Measurements from ENCODE around the gene SYT12. TPM values are rescaled to one million over a fixed set of nuclear protein-coding genes. Genes with fewer than 3 reads are reported as not detected.

SYT12 gene
- total RNA-seq, 1 experiment from 2014 or later, result 11.1 TPM

DNA sequence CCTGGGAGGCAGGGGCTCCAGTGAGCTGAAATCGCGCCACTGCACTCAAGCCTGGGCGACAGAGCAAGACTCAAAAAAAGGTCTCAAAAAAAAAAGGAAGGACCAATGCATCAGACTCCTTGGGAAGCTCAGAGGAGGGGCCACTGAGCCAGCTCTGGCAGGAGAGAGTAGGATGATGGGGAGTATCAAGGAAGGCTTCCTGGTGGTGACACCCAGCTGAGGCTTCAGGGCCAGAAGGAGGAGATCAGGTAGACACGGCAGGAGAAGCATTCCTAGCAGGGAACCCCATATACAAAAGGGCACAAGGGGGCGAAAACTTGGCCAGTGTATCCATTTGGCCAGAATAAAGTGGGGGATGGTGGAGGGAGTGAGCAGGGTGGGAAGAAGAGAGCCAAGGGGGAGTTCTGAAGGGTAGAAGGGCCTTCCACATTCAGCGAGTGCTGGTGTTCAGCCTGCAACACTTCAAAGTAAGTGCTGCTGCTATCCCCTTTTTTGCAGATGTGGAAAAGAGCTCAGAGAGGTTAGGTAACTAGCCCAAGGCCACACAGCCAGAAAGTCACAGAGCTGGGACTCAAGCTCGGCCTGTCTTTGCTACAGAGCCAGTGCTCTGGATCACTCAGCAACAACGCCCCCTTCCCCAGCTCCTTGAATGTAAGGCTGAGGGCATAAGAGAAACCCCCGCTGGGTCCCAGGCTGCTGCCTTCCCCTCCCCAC, 28.4 kb downstream of the SYT12 start:
- Histone ChIP-seq H3K4me2 (no peak overlapping the region), H3K4me1 (replicated peaks; ENCODE audit: insufficient read depth) (peaks cover 31% of the 10 kb centered on the region), H3F3A (ENCODE audit: insufficient read depth, low read depth) (peaks cover 35% of the 10 kb centered on the region), H3K79me2 (ENCODE audit: low read depth) (peaks cover 3% of the 10 kb centered on the region; the same call in 1 of the 2 replicates), H3K9me2 (ENCODE audit: insufficient read depth) (no peaks in the 10 kb centered on the region), H3K36me3 (ENCODE audit: low read depth) (no peaks in the 10 kb centered on the region), H2AFZ (no peak overlapping the region), H4K20me1 (ENCODE audit: insufficient read depth) (no peaks in the 10 kb centered on the region), H3K27me3 (ENCODE audit: insufficient read depth, low read depth) (no peaks in the 10 kb centered on the region), H3K9me3 (ENCODE audit: insufficient read depth, low read depth) (no peaks in the 10 kb centered on the region), H3K4me3 (no peak overlapping the region), H3K27ac (no peak overlapping the region)
- CTCF ChIA-PET, result no interaction called here
- DNase-seq, result peak in 1 of 2 experiments; percentile 34
- BruUV-seq (replicated peaks), result no TSS peak
- intact Hi-C loops (cut with micrococcal nuclease; ENCODE audit: unreplicated experiment), result loop anchor here (10.0 kb wide), 2 partner anchors 207 to 357 kb away; partner anchors contain the start of gene RCE1
- no peak for TF ChIP-seq EZH2 (IDR thresholded peaks at IDR 0.05; ENCODE audit: low read depth)
- TF ChIP-seq, protein P1, sequence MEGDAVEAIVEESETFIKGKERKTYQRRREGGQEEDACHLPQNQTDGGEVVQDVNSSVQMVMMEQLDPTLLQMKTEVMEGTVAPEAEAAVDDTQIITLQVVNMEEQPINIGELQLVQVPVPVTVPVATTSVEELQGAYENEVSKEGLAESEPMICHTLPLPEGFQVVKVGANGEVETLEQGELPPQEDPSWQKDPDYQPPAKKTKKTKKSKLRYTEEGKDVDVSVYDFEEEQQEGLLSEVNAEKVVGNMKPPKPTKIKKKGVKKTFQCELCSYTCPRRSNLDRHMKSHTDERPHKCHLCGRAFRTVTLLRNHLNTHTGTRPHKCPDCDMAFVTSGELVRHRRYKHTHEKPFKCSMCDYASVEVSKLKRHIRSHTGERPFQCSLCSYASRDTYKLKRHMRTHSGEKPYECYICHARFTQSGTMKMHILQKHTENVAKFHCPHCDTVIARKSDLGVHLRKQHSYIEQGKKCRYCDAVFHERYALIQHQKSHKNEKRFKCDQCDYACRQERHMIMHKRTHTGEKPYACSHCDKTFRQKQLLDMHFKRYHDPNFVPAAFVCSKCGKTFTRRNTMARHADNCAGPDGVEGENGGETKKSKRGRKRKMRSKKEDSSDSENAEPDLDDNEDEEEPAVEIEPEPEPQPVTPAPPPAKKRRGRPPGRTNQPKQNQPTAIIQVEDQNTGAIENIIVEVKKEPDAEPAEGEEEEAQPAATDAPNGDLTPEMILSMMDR (conservative IDR thresholded peaks at IDR 0.05), result no peak
- POLR2A ChIA-PET (ENCODE audit: unreplicated experiment), result no interaction called here

DNA sequence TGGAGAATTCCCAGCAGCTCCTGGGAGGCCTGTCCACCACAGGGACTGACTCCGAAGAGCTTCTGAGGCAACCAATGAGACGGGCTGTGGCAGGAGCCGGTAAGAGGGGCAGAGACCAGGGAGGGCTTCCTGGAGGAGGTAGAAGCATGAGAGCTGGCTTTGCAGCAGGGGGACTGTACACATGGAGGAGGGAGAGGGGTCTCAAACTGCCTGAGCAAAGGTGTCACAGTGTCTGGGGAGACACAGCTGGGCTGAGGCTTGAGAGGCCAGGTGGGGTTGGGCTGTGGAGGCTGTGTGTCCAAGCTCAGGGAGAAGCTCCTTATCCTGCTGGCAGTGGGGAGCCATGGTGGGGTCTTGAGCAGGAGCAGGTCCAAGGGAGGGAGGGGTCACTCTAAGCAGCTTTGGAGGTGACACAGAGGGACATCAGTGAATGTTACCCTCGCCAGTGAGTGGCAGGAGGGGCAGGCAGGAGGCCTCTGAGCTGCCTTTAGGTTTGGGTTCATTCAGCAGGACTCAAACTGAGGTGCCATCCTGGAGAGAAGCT, 29.1 kb downstream of the SYT12 start:
- ChIA-PET POLR2A (ENCODE audit: unreplicated experiment) (no interaction called here), CTCF (no interaction called here)
- no peaks in the 10 kb centered on the region for H3K9me2 ChIP-seq (ENCODE audit: insufficient read depth)
- H3K79me2 ChIP-seq (ENCODE audit: low read depth), result peaks cover 8% of the 10 kb centered on the region
- no peak overlapping the region for H3K4me3 ChIP-seq
- no peaks in the 10 kb centered on the region for H3K9me3 ChIP-seq (ENCODE audit: insufficient read depth, low read depth)
- peaks cover 29% of the 10 kb centered on the region for H3F3A ChIP-seq (ENCODE audit: insufficient read depth, low read depth)
- TF ChIP-seq, protein P1 (conservative IDR thresholded peaks at IDR 0.05), result no peak
- BruUV-seq (replicated peaks), result no TSS peak
- no peaks in the 10 kb centered on the region for H3K36me3 ChIP-seq (ENCODE audit: low read depth)
- peak in 1 of 2 experiments; percentile 30 for DNase-seq
- no peaks in the 10 kb centered on the region for H4K20me1 ChIP-seq (ENCODE audit: insufficient read depth)
- H2AFZ ChIP-seq, result no peak overlapping the region
- H3K4me2 ChIP-seq, result no peak overlapping the region
- H3K27ac ChIP-seq, result no peak overlapping the region
- no peaks in the 10 kb centered on the region for H3K27me3 ChIP-seq (ENCODE audit: insufficient read depth, low read depth)
- H3K4me1 ChIP-seq (replicated peaks; ENCODE audit: insufficient read depth), result peaks cover 31% of the 10 kb centered on the region
- intact Hi-C loops (cut with micrococcal nuclease; ENCODE audit: unreplicated experiment), result loop anchor here (10.0 kb wide), 2 partner anchors 207 to 357 kb away; partner anchors contain the start of gene RCE1

DNA sequence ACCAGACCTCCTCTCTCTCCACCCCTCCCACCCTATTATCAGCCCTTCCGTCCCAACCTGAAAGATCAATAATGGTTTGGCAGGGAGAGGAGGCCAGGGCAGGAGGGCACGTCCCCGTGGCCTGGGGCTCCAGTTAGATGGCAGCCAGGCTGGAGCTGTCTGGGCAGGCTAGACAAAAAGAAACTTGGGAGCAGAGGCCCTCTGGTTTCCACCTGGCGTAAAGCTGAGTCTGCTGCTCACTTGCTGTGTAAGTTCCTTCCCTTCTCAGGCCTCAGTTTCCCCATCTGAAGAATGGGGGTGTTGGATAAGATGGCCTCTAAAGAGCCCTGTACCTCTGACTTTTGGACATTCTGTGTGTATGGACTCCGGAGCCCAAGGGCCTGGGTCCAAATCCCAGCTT, 30.0 kb downstream of the SYT12 start:
- POLR2A ChIA-PET (ENCODE audit: unreplicated experiment), result no interaction called here
- no TSS peak for BruUV-seq (replicated peaks)

More for the DNA sequence above, 30.0 kb downstream of the SYT12 start:
- H3K9me3 ChIP-seq (ENCODE audit: insufficient read depth, low read depth), result no peaks in the 10 kb centered on the region
- peaks cover 17% of the 10 kb centered on the region for H3K79me2 ChIP-seq (ENCODE audit: low read depth)
- H3K9me2 ChIP-seq (ENCODE audit: insufficient read depth), result no peaks in the 10 kb centered on the region
- H3K4me2 ChIP-seq, result no peak overlapping the region
- no peak overlapping the region for H3K4me3 ChIP-seq
- peaks cover 29% of the 10 kb centered on the region for H3F3A ChIP-seq (ENCODE audit: insufficient read depth, low read depth)
- no peak for DNase-seq
- no peak overlapping the region for H2AFZ ChIP-seq
- intact Hi-C loops (cut with micrococcal nuclease; ENCODE audit: unreplicated experiment), result loop anchor here (10.0 kb wide), 2 partner anchors 208 to 358 kb away; partner anchors contain the start of gene RCE1
- no peak for TF ChIP-seq EZH2 (IDR thresholded peaks at IDR 0.05; ENCODE audit: low read depth)
- TF ChIP-seq, protein P1 (conservative IDR thresholded peaks at IDR 0.05), result no peak
- H3K27ac ChIP-seq, result no peak overlapping the region
- no peaks in the 10 kb centered on the region for H3K27me3 ChIP-seq (ENCODE audit: insufficient read depth, low read depth)
- H4K20me1 ChIP-seq (ENCODE audit: insufficient read depth), result no peaks in the 10 kb centered on the region
- CTCF ChIA-PET, result interaction anchor here (0.7 to 1.3 kb wide), 4 partner anchors 25 to 292 kb away, joined by 3 to 5 read pairs (median 4); no protein-coding TSS in a partner anchor
- peaks cover 40% of the 10 kb centered on the region for H3K4me1 ChIP-seq (replicated peaks; ENCODE audit: insufficient read depth)
- no peaks in the 10 kb centered on the region for H3K36me3 ChIP-seq (ENCODE audit: low read depth)
